ENCODE results near the gene UST.

DNA sequence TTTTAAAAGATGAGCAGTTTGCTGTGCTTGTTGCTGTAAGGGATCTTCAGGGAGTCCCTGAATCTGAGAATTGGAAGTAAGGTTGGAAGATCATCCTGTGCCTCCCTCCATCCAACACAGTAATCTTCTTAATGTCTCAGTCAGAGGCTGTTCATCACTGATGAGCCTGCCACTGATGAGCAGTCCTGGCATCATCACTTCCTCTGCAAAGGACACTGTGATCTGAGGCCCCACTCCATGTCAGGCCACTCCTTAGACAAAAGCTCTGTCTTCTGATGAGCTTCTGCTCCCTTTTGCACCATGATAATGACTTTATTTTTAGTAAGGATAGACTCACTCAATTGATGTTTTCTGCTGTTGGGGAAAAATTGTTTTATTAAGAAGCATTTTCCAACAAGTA, 121.0 kb downstream of the UST start:
- TF ChIP-seq, protein P1, sequence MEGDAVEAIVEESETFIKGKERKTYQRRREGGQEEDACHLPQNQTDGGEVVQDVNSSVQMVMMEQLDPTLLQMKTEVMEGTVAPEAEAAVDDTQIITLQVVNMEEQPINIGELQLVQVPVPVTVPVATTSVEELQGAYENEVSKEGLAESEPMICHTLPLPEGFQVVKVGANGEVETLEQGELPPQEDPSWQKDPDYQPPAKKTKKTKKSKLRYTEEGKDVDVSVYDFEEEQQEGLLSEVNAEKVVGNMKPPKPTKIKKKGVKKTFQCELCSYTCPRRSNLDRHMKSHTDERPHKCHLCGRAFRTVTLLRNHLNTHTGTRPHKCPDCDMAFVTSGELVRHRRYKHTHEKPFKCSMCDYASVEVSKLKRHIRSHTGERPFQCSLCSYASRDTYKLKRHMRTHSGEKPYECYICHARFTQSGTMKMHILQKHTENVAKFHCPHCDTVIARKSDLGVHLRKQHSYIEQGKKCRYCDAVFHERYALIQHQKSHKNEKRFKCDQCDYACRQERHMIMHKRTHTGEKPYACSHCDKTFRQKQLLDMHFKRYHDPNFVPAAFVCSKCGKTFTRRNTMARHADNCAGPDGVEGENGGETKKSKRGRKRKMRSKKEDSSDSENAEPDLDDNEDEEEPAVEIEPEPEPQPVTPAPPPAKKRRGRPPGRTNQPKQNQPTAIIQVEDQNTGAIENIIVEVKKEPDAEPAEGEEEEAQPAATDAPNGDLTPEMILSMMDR (IDR thresholded peaks at IDR 0.05; ENCODE audit: low read depth, low read length, poor library complexity, severe bottlenecking), result no peak
- TF ChIP-seq EZH2phosphoT487 (IDR thresholded peaks at IDR 0.05; ENCODE audit: borderline replicate concordance, low read length), result no peak
